GDM1 (cell line): ENCODE data around the gene GSTT4.
"Not testable (repeated sequence)": the region's sequence is repeated elsewhere in the genome, so short reads cannot be mapped to it uniquely, and the experiment has no call there.

Experiments
- DNase-seq: peaks from one replicate; lab custom pipeline; 2025; lab: John Stamatoyannopoulos, UW

Gene GSTT4

DNA sequence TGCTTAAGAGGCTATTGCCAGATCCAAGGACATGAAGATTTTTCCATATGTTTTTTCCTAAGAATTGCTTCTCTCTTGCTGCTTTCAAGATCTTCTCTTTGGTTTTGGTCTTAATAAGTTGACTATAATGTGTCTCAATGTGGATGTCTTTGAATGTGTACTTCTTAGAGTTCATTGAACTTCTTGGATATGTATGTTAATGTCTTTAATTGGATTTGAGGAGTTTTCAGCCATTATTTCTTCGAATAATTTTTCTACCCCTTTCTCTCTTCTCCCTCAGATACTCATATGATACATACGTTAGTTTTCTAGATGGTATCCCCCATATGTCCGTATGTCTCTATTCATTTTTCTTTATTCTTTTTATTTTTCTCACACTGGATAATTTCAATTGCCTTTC is 19.1 kb upstream of the GSTT4 start:
- no peak for DNase-seq

- no peak for DNase-seq
Observed at GRCh38 chr22:24023204-24023789, 18.0 kb upstream of the GSTT4 start.

DNA sequence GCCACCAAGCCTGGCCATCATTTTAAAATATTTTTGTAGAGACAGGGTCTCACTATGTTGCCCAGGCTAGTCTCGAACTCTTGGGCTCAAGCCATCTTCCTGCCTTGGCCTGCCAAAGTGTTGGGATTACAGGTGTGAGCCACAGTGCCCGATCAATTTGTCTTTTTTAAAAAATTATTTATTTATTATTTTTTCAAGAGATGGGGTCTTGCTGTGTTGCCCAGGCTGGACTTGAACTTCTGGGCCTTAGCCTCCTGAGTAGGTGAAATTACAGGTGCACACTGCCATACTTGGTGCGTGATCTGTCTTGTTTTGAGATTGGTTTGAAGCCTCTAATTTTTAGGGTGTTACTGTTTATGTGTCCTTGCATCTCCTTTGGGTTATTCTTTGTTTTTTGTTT is 16.1 kb upstream of the GSTT4 start:
- no peak for DNase-seq

DNA sequence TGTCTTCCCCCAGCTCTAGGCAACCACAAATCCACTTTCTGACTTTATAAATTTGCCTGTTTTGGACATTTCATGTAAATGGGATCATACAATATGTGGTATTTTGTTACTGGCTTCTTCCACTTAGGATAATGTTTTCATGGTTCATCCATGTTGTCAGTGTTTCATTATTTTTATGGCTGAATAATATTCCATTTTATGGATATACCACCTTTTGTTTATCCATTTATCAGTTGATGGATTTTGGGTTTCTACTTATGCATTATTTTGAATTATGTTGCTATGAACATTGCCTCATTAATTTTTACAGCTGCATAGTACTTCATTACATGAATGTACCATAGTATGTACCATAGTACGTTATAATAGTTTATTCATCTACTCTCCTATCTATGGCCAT is 10.9 kb upstream of the GSTT4 start:
- DNase-seq: no peak

GRCh38 chr22:24011735-24012068 is 6.4 kb upstream of the GSTT4 start:
- DNase-seq: no peak

GRCh38 chr22:24010018-24010391 is 4.8 kb upstream of the GSTT4 start:
- no peak for DNase-seq

DNA sequence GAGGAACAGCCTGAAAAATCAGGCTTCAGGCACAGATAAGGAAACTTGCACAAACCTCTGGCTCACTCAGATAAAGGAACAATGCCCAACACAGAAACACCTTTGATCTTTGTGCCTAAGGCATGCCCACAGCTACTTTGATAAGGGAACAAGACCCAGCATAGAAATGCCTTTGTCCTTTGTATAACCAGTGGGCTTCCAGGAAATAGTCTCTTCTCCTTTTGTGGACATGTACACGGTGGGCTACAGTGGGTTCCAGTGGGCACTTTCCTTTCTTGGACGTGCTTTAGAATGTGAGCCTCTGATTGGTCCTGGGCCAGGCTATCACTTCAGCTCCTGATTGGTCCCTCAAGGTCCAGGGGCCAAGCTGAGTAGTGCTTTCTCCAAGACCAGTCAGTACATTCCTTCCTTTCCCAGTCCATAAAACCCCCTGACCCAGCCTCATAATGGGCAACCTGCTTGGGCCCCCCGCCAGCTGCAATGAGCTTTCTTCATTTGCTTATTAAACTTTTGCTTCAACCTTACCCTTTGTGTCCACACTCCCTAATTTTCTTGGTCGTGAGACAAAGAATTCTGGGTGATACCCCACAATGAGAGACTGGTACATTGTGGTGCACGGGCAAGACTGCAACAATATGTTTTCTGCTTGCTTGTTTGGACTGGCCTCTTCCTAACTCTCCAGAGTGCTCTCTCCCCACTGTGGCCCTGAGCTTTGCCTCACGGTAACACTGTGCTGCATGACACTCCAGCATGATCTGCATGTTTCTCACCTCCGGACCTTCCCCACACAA is 4.2 kb upstream of the GSTT4 start:
- DNase-seq: no peak

DNA sequence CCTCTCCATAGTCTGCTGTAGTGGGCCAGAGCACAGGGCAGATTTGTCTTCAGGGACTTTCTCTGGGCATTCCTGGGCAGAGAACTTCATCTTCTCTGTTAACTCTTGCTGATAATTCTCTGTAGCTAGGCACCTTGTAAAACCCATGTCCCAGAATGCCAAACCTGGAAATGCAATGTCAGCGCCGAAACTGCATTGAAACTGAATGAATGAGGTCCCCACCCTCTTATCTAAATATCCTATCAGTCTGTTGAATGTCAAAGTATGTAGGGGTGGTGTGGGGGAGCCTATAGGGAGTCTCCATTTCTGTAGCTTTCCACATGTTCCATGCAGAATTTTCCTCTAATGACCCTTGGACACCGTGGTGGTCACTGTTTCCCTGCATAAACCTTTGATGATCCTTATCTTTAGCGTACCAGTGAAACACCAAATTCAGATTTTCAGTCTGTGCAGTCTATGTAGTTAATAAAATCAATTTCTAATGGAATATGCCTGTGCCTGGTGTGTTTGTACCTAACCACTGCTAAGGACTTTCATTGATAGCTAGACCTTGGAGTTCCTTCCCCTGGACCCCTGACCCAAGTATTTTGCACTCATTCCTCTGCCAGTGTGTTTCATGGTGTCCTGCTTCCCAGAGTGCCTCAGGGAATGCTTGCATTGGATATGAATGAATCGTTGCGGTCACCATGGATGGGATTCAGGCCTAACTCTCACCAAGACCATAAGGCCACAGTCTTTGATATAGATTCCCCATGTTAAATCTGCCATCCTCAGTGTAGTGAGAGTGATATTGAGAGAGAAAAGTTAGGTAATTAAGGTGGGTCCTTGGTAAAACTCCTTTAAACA is 3.4 kb upstream of the GSTT4 start:
- no peak for DNase-seq

DNA sequence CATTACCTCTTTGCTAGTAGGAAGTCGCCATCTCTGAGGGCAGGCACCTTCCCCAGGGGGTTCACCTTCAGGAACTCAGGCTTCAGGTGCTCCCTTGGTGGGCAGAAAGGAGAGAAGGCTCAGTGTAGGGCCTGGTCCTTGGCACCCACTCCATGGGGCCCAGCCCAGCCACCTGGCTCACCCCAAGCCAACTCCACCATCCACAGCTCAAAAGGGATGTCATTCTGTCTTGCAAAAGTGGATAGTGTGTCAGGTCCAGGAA is 2.7 kb upstream of the GSTT4 start:
- DNase-seq: no peak

DNA sequence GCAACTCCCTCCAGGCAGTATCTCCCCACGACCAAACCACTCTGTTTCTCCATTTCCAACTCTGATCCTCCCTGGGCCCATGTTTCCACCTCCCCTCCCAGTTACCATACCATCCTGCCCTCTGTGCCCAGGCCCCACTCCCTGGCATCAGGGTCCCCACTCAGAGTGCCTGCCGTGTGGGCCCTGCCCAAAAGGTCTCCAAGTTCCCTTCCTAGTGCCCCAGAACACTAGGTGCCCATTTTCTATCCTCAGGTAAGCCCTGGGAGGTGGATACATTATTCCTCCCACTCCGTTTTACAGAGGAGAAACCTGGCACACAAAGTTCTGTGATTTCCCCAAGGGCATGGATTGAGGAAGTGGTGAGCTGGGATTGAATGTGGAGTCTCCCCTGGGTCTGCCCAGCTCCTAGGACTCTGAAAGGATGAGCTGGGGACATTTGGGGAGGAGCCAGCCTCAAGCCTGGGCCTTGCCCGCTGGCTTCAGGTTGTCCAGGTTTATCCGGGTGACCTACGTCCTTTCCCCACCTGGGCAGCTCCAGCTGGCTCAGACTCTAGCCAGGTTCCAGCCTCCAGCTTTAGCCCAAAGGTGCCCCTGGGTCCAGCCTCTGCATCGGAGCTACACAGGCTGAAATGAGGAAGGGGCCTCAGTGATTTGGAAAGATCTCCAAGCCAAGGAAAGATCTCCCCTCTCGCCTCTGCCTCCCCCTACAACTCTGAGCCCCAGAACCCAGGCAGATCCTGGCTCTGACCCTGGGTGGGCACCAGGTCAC is 2.2 kb upstream of the GSTT4 start:
- no peak for DNase-seq

GRCh38 chr22:24006914-24007214 is 1.6 kb upstream of the GSTT4 start:
- DNase-seq: no peak

DNA sequence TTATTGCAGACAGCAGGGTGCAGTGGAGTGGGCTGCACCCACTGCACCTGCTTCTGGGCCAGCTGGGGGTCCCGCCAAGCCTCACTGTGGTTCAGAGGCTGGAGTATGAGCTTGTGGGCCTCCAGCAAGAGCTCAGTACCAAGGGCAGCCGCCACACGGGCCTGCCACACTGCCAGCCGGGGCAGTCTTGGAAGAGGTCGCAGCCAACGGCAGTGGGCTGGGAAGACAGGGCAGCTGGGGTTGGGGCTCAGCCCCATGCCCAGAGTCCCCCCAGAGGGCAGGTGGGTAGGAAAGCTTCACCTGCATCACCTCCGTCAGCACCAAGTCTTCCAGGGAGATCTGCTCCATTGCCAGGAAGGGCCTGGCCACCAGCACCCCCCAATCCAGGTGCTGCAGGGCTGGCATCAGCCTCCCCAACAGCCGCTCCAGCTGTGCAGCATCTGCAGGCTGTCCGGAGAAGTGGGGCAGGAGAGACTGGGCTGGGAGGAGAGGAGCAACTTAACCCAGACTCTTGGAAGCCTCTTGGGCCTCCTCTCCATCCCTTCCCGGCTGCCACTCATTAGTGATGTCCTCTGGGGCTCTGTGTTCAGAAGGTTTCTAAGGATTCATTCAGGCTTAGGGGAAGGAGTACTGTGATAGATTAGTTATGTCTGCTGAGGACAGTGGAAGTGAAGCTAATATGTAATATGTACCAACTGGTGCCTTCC is 1.1 kb upstream of the GSTT4 start:
- no peak for DNase-seq

DNA sequence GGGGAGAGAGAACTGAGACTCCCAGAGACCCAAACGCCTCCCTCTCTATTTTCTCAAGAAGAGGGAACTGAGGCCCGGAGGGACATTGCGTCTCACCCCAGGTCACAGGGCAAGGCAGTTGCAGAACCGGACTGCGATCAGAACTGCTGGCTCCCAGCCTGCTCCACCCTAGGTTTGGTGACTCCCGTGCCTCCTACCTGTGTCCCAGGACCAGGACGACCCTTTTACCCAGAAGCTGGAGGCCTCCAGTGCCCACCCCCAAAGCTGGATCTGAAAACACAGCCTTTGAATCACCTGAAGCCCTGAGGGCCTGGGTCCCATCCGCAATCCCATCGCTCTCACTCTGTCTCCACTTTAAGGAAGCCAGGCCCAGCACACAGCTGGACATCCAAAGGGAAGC is 1.4 kb downstream of the GSTT4 start:
- DNase-seq: no peak

DNA sequence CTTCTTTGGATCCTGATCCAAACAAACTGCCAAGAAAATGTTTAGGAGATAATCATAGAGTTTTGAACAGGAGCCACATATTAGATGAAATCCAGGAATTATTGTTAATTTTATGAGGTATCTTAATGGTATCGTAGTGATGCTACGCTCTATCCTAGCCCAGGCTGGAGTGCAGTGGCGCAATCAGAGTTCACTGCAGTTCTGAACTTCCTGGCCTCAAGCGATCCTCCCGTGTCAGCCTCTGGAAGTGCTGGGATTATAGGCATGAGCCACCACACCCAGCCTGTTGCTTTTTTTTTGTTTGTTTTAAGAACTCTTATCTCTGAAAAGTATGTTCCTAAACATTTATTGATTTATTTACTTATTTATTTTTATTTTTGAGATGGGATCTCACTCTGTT is 2.4 kb downstream of the GSTT4 start:
- no peak for DNase-seq

GRCh38 chr22:24002272-24002671 is 3.0 kb downstream of the GSTT4 start:
- DNase-seq: no peak

- DNase-seq: no peak
Observed at GRCh38 chr22:24001314-24001713, 3.9 kb downstream of the GSTT4 start.

- DNase-seq: not testable (repeated sequence)
Observed at GRCh38 chr22:23999779-24000178, 5.5 kb downstream of the GSTT4 start.

GRCh38 chr22:23997092-23997491 is 8.2 kb downstream of the GSTT4 start:
- no peak for DNase-seq

DNA sequence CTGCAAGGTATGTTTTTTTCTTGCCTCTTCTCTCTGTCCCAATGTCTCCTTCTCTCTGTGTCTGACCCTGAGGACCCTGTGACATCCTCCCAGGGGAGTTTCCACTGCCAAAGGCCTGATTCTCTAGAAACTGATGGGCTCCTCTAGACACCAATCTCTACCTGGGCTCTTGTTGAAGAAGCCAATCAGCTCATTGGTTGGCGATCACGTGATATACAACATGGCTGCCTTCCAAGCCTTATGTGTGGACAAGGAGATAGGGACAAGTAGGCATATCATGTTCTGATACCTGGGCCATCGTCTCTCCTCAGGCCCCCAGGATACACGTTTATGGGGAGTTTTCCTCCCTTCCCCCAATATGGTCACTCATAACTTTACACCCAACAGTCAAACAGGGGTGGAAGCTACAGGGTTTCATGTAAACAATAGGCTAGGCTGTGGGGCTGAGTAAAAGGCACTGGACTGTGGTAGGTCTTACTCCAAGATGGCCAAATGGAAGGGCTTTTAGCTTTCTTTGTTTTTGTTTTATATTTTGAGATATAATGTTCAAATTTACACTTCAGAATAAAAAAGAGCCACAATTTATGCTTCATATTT is 11.6 kb downstream of the GSTT4 start:
- DNase-seq: not testable (repeated sequence)

GRCh38 chr22:23993080-23993479 is 12.2 kb downstream of the GSTT4 start:
- DNase-seq: not testable (repeated sequence)

GRCh38 chr22:23989583-23990244 is 15.5 kb downstream of the GSTT4 start:
- DNase-seq: not testable (repeated sequence)
